ENCODE data around the gene KCNH4.

- TF ChIP-seq, protein P1, sequence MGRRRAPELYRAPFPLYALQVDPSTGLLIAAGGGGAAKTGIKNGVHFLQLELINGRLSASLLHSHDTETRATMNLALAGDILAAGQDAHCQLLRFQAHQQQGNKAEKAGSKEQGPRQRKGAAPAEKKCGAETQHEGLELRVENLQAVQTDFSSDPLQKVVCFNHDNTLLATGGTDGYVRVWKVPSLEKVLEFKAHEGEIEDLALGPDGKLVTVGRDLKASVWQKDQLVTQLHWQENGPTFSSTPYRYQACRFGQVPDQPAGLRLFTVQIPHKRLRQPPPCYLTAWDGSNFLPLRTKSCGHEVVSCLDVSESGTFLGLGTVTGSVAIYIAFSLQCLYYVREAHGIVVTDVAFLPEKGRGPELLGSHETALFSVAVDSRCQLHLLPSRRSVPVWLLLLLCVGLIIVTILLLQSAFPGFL (CRISPR knock-in tag; IDR thresholded peaks at IDR 0.05), result no peak
- TF ChIP-seq EZH2 (IDR thresholded peaks at IDR 0.05; ENCODE audit: borderline replicate concordance, low read depth, low read length), result no peak
- no peak for TF ChIP-seq PCBP2 (IDR thresholded peaks at IDR 0.05; ENCODE audit: low read depth, low read length, poor library complexity, severe bottlenecking)
- TF ChIP-seq, protein P2, sequence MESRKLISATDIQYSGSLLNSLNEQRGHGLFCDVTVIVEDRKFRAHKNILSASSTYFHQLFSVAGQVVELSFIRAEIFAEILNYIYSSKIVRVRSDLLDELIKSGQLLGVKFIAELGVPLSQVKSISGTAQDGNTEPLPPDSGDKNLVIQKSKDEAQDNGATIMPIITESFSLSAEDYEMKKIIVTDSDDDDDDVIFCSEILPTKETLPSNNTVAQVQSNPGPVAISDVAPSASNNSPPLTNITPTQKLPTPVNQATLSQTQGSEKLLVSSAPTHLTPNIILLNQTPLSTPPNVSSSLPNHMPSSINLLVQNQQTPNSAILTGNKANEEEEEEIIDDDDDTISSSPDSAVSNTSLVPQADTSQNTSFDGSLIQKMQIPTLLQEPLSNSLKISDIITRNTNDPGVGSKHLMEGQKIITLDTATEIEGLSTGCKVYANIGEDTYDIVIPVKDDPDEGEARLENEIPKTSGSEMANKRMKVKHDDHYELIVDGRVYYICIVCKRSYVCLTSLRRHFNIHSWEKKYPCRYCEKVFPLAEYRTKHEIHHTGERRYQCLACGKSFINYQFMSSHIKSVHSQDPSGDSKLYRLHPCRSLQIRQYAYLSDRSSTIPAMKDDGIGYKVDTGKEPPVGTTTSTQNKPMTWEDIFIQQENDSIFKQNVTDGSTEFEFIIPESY (CRISPR knock-in tag; IDR thresholded peaks at IDR 0.05), result no peak
Observed at GRCh38 chr17:42191275-42191608, 10.3 kb upstream of the KCNH4 start.

All from K562 (cell line).